K562 (cell line): ENCODE data around the gene OR4D9. TPM values are rescaled to one million over a fixed set of nuclear protein-coding genes. Genes with fewer than 3 reads are reported as not detected.
A peak's percentile ranks its signal among the peaks of the same experiment; 100 is the strongest.

Source experiments
- AFF1 ChIP-seq, 2 experiments: fragments of 450-650 bp; IDR thresholded peaks; 2 replicates each; pipeline ENCODE4 v1.6.1; 2018; ENCODE audit warnings: mild to moderate bottlenecking in 2 of 2, low read depth in 1 of 2; ENCODE audit not compliant: partially characterized antibody in 2 of 2
- C11orf30 ChIP-seq: fragments of 450-650 bp; IDR thresholded peaks from 2 replicates; pipeline ENCODE4 v1.6.1; 2016; ENCODE audit warnings: low read depth, mild to moderate bottlenecking
- CBFA2T3 ChIP-seq: fragments of 450-650 bp; IDR thresholded peaks from 2 replicates; pipeline ENCODE4 v1.6.1; 2017
- CCNT2 ChIP-seq: IDR thresholded peaks from 2 replicates; pipeline ENCODE4 v1.6.1; 2011; ENCODE audit warnings: borderline replicate concordance, low read depth, mild to moderate bottlenecking, moderate library complexity, mixed read lengths, low read length; ENCODE audit not compliant: insufficient read length; ENCODE audit errors: extremely low read depth
- EHMT2 ChIP-seq: fragments of 450-650 bp; IDR thresholded peaks from 2 replicates; pipeline ENCODE4 v1.6.1; 2018; ENCODE audit warnings: antibody characterized with exemption
- EP300 ChIP-seq: IDR thresholded peaks from 2 replicates; pipeline ENCODE4 v1.6.1; 2012; ENCODE audit warnings: low read length, improper control_type of control experiment
- HLTF ChIP-seq: fragments of 450-650 bp; IDR thresholded peaks from 2 replicates; pipeline ENCODE4 v1.6.1; 2016
- KHSRP ChIP-seq: fragments of 450-650 bp; IDR thresholded peaks from 2 replicates; pipeline ENCODE4 v1.6.1; 2017
- MYNN ChIP-seq, 2 experiments: sonication (generic); formaldehyde crosslinking in 1 of 2; IDR thresholded peaks; 2 replicates each; pipeline versions ENCODE4 v1.5.0 to v1.6.1; 2016 to 2020; ENCODE audit warnings: antibody characterized with exemption in 1 of 2, missing genetic modification reagents in 1 of 2
- NFATC3 ChIP-seq: fragments of 450-650 bp; IDR thresholded peaks from 2 replicates; pipeline ENCODE4 v1.6.1; 2017; ENCODE audit warnings: mild to moderate bottlenecking
- NR1H2 ChIP-seq: sonication (generic); formaldehyde crosslinking; IDR thresholded peaks from 2 replicates; pipeline ENCODE4 v1.4.0; 2020; ENCODE audit warnings: mild to moderate bottlenecking, missing genetic modification reagents
- POLR2AphosphoS2 ChIP-seq: IDR thresholded peaks from 2 replicates; pipeline ENCODE4 v1.6.1; 2012; ENCODE audit warnings: low read length, improper control_type of control experiment
- POLR2G ChIP-seq: fragments of 200-400 bp; formaldehyde crosslinking; IDR thresholded peaks from 2 replicates; pipeline ENCODE4 v1.6.1; 2017; ENCODE audit warnings: low read depth, mild to moderate bottlenecking, antibody characterized with exemption, low read length, moderate library complexity
- POLR3G ChIP-seq: IDR thresholded peaks from 2 replicates; pipeline ENCODE4 v1.6.1; 2011; ENCODE audit not compliant: insufficient read length, insufficient replicate concordance; ENCODE audit errors: extremely low read depth
- PTBP1 ChIP-seq: fragments of 200-400 bp; formaldehyde crosslinking; IDR thresholded peaks from 2 replicates; pipeline ENCODE4 v1.6.1; 2017; ENCODE audit warnings: low read depth, low read length
- RBM14 ChIP-seq: fragments of 200-400 bp; formaldehyde crosslinking; IDR thresholded peaks from 2 replicates; pipeline ENCODE4 v1.6.1; 2018; ENCODE audit warnings: low read depth, mild to moderate bottlenecking, low read length, moderate library complexity, borderline replicate concordance; ENCODE audit not compliant: insufficient read depth
- RBM22 ChIP-seq: fragments of 200-400 bp; formaldehyde crosslinking; IDR thresholded peaks from 2 replicates; pipeline ENCODE4 v1.6.1; 2018; ENCODE audit warnings: low read length, low read depth; ENCODE audit not compliant: poor library complexity, severe bottlenecking
- SNIP1 ChIP-seq: fragments of 450-650 bp; IDR thresholded peaks from 2 replicates; pipeline ENCODE4 v1.7.1; 2017; ENCODE audit warnings: low read depth, mild to moderate bottlenecking
- SP1 ChIP-seq: sonication (generic); formaldehyde crosslinking; IDR thresholded peaks from 2 replicates; pipeline ENCODE4 v1.8.1; 2022; ENCODE audit warnings: mild to moderate bottlenecking, missing genetic modification reagents
- ZFPM2 ChIP-seq: fragments of 250-450 bp; sonication (Bioruptor Pico); IDR thresholded peaks from 2 replicates; pipeline ENCODE4 v1.5.1; 2022; ENCODE audit warnings: mild to moderate bottlenecking
- ZNF76 ChIP-seq: fragments of 250-450 bp; sonication (Bioruptor Pico); IDR thresholded peaks from 2 replicates; pipeline ENCODE4 v1.4.0; 2020; ENCODE audit warnings: mild to moderate bottlenecking, moderate library complexity, borderline replicate concordance
- polyA plus RNA-seq, 8 experiments: library from polyadenylated mRNA; depleted of rRNA in 4 of 8; stranded (reverse) in 5 of 8; unstranded in 3 of 8; fragments of >200 nt; fragmentation: Nextera tagmentation in 2 of 8; fragmentation: Illumina TruSeq in 1 of 8; extraction: Ambion mirVana in 2 of 8; extraction: Trizol in 1 of 8; gene quantifications; 2 replicates each; pipeline versions ENCODE4 v1.2.1 to v1.2.3, GENCODE V29; 2011 to 2014; ENCODE audit warnings: inconsistent platforms in 1 of 8, missing spikeins in 1 of 8
- total RNA-seq, 7 experiments: library from RNA; depleted of rRNA in 6 of 7; stranded (reverse); fragments of >200 nt in 6 of 7; fragmentation: Illumina TruSeq in 2 of 7; extraction: Trizol in 2 of 7; gene quantifications; 2 replicates each; pipeline versions ENCODE4 v1.2.1 to v1.2.3, GENCODE V29; 2011 to 2021; ENCODE audit warnings: low replicate concordance in 1 of 7
- TF ChIP-seq, protein P1 (sequence below), 2 experiments: IDR thresholded peaks; 2 replicates each; pipeline ENCODE4 v1.6.1; 2012; ENCODE audit warnings: improper control_type of control experiment in 2 of 2, low read depth in 2 of 2, low read length in 2 of 2, borderline replicate concordance in 1 of 2
- TF ChIP-seq, protein P2 (sequence below): sonication (generic); formaldehyde crosslinking; IDR thresholded peaks from 2 replicates; pipeline ENCODE4 v1.8.0; 2023; ENCODE audit warnings: mild to moderate bottlenecking, missing genetic modification reagents

OR4D9 gene
- total and polyA plus RNA-seq, 9 of the 15 experiments (the other 6 are each of a cell fraction or from before 2014, with no cell fraction given) = not detected

GRCh38 chr11:59560290-59560701 is 49.0 kb downstream of the OR4D9 start (continued):
- TF ChIP-seq, protein P1, sequence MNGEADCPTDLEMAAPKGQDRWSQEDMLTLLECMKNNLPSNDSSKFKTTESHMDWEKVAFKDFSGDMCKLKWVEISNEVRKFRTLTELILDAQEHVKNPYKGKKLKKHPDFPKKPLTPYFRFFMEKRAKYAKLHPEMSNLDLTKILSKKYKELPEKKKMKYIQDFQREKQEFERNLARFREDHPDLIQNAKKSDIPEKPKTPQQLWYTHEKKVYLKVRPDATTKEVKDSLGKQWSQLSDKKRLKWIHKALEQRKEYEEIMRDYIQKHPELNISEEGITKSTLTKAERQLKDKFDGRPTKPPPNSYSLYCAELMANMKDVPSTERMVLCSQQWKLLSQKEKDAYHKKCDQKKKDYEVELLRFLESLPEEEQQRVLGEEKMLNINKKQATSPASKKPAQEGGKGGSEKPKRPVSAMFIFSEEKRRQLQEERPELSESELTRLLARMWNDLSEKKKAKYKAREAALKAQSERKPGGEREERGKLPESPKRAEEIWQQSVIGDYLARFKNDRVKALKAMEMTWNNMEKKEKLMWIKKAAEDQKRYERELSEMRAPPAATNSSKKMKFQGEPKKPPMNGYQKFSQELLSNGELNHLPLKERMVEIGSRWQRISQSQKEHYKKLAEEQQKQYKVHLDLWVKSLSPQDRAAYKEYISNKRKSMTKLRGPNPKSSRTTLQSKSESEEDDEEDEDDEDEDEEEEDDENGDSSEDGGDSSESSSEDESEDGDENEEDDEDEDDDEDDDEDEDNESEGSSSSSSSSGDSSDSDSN (IDR thresholded peaks at IDR 0.05; ENCODE audit: borderline replicate concordance in 1 of 2, low read depth in 2 of 2, low read length in 2 of 2) = no peak
- no peak for TF ChIP-seq RBM14
- no peak for TF ChIP-seq ZNF76 (CRISPR knock-in tag)
- no peak for TF ChIP-seq ZFPM2 (CRISPR knock-in tag)
- TF ChIP-seq CBFA2T3 = no peak; the same call in 1 of the 2 replicates
- TF ChIP-seq EP300 = peak; percentile 64
- peak in 1 of 2 experiments; percentile 79 for TF ChIP-seq AFF1 (IDR thresholded peaks at IDR 0.05; ENCODE audit: low read depth in 1 of 2, partially characterized antibody in 2 of 2)
- TF ChIP-seq SNIP1 = no peak
- TF ChIP-seq RBM22 = no peak
- TF ChIP-seq SP1 (CRISPR knock-in tag) = peak; percentile 57
- no peak for TF ChIP-seq C11orf30
- no peak for TF ChIP-seq KHSRP
- TF ChIP-seq PTBP1 = 0 out of 2 replicates have a peak, but pooled peaks have one; percentile 59
- TF ChIP-seq POLR3G = peak; percentile 90
- no peak for TF ChIP-seq POLR2G
- TF ChIP-seq, protein P2, sequence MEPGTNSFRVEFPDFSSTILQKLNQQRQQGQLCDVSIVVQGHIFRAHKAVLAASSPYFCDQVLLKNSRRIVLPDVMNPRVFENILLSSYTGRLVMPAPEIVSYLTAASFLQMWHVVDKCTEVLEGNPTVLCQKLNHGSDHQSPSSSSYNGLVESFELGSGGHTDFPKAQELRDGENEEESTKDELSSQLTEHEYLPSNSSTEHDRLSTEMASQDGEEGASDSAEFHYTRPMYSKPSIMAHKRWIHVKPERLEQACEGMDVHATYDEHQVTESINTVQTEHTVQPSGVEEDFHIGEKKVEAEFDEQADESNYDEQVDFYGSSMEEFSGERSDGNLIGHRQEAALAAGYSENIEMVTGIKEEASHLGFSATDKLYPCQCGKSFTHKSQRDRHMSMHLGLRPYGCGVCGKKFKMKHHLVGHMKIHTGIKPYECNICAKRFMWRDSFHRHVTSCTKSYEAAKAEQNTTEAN = no peak
- no peak for TF ChIP-seq EHMT2
- peak; percentile 66; the same call in 1 of the 2 replicates for TF ChIP-seq NFATC3
- peak; percentile 26; the same call in 1 of the 2 replicates for TF ChIP-seq MYNN (IDR thresholded peaks at IDR 0.05)
- TF ChIP-seq MYNN (CRISPR knock-in tag; IDR thresholded peaks at IDR 0.05) = no peak
- TF ChIP-seq HLTF = peak; percentile 79; the same call in 1 of the 2 replicates
- TF ChIP-seq POLR2AphosphoS2 = peak; percentile 91; the same call in 1 of the 2 replicates
- TF ChIP-seq NR1H2 (CRISPR knock-in tag) = no peak; the same call in 1 of the 2 replicates
- no peak for TF ChIP-seq CCNT2
